NAMALWA (cell line): ENCODE measurements around the gene SEPSECS.
"Not testable (repeated sequence)": the region's sequence is repeated elsewhere in the genome, so short reads cannot be mapped to it uniquely, and the experiment has no call there.

Experiments
- DNase-seq: peaks from one replicate; pipeline ENCODE4 v3.0.0-alpha.2; 2015; ENCODE audit warnings: low spot score

Gene SEPSECS

DNA sequence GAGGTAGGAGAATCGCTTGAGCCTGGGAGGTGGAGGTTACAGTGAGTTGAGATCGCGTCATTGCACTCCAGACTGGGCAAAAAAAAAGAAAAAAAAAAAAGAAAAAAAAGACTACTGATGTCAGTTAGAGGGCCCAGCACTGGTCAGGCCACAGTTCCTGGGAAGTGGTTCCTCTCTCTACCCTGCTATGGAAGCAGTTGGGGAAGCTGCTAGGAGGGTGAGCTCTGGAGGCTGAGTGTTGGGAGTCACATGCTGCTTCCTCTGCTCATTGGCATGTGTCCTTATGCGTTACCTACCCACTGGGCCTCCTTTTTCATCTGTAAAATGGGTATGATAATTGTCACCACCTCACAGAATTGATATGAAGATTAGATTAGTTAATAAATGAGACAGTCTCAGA, 50.7 kb downstream of the SEPSECS start:
- DNase-seq: no peak

- DNase-seq: no peak
These were observed 51.7 kb downstream of the SEPSECS start for GRCh38 chr4:25108556-25108955.

GRCh38 chr4:25107827-25108516, 52.3 kb downstream of the SEPSECS start:
- DNase-seq: no peak

GRCh38 chr4:25106363-25107151, 53.7 kb downstream of the SEPSECS start:
- DNase-seq: no peak

- DNase-seq: no peak
These were observed 55.7 kb downstream of the SEPSECS start for GRCh38 chr4:25104591-25104990.

DNA sequence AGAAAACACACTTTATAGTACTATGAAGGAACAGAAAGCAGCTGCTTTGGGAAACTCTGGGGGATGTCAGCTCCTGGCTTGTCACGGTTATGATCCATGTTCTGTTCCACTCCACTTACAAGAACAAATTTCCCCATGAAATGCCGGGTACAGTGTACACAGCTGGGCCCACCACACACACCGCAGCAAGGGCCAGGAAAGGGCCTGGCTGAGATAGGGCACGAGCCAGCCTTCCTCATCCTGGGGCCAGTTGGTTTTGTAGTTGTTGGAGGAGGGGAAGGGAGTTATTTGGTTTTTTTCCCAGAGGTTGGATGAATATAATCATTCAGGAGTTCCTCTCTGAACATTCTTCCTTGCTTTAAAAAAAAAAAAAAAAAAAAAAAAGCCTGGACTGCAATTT, 56.8 kb downstream of the SEPSECS start:
- DNase-seq: no peak

DNA sequence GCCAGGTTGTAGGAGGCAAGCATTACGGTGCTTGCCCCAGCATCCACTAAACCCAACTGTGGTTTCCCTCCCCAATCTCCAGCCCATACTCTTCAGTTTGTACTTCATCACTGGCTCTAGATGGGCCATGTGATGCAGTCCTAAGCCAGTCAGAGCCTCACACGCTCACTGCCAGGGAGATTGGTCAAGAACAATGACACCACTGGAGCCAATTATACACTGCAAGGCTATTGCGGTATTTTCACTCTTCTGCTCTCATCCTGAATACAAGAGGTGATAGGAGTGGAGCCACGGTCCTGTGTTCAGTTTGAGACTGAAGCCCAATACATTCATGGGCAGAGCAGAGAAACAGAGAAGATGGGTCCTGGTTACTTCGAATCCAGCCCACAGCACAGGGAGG, 58.4 kb downstream of the SEPSECS start:
- no peak for DNase-seq

- no peak for DNase-seq
These were observed 59.5 kb downstream of the SEPSECS start for GRCh38 chr4:25100710-25101109.

- no peak for DNase-seq
These were observed 60.2 kb downstream of the SEPSECS start for GRCh38 chr4:25100021-25100555.

GRCh38 chr4:25098964-25099891, 61.0 kb downstream of the SEPSECS start:
- DNase-seq: no peak

DNA sequence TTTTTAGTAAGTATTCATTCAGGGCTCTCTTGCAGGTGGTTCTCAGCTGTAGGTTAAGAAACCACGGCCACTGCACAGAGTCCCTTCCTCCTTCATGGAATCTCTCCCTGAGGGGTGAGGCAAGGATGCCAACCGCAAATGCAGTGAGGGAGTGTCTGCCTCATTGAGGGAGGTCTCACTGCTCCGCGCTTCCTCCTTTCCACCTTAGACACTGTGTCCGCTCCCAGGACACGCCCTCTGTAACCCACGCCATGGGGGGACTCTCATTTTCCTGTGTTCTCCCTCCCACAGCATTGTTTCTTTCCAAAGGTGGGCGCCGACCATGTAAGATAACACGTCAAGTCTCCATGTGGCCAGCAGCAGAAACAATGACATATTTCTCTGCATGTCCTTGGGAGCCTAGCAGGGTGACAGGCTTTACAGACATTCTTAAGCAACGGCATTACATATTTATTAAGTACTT, 63.2 kb downstream of the SEPSECS start:
- DNase-seq: no peak

GRCh38 chr4:25096251-25096980, 63.8 kb downstream of the SEPSECS start:
- DNase-seq: no peak

GRCh38 chr4:25095837-25096236, 64.4 kb downstream of the SEPSECS start:
- no peak for DNase-seq

DNA sequence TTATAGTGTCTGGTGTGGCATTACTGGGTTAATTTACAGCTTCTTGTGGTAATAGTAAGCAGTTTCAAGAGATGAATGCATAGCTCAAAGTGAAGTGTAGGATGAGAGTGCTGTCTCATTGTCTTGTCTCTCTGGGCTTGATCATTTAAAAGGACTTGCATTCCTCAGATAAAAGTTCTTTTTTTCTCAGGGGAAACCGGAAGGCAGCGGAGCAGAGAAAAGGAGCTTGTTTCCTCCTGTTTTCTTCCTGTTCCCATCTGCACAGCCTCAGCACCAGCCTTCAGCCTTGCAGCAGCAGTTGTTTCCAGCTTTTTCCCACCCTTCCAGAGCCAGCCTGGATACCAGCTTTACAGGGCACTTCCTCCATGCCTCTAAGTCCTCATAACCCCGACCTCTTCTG, 68.1 kb downstream of the SEPSECS start:
- DNase-seq: no peak

GRCh38 chr4:25090516-25090915, 69.7 kb downstream of the SEPSECS start:
- DNase-seq: no peak

DNA sequence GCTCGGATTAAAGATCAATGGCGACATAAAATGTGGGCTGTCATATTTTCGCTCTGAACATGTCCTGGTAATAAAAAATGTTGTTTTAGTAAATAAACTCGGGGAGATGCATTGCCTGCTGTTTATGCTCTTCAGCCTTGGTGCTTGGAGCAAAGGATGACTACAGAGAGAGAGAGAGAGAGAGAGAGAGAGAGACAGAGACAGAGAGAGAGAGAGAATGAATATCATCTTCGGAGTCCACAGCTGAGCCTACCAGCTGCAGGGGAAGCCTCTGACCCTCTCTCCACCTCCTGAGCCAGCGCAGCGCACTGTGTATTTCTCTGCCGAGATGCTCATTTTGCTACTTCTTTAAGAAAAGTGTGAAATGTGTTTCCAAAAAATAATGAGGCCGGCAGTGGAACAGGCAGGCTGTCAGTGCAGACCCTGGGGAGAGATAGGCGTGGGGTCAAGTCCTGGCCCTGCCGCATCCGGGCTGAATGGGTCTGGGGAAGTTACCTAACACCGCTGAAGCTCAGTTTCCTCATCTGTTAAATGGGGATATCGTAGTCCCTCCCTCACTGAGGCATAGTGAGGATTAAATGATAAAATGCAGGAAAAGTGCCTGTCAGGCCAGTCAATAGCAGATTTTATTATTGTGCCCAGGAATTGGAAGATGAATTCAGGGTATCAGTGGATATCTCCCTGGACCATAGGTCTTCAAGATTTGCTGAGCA, 71.0 kb downstream of the SEPSECS start:
- DNase-seq: no peak

- DNase-seq: no peak
These were observed 71.9 kb downstream of the SEPSECS start for GRCh38 chr4:25088093-25088952.

DNA sequence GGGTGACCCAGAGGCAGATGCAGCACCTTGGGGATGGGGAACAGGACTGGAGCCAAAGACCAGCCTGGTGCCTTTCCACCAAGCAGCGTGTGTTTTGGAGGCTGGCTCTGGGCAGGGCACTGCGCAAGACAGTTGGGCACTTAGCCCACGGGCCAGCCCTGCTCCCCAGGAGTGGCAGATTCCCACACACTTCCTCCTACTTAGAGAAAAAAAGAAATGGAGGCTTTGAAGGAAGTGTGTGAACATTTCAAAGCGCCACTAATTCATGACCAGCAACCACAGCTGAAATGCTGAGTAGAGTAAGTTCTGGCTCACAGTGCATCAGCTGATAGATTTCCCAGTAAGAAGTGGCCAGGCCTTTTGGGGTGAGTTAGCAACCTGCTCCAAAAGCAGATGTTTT, 74.6 kb downstream of the SEPSECS start:
- no peak for DNase-seq

DNA sequence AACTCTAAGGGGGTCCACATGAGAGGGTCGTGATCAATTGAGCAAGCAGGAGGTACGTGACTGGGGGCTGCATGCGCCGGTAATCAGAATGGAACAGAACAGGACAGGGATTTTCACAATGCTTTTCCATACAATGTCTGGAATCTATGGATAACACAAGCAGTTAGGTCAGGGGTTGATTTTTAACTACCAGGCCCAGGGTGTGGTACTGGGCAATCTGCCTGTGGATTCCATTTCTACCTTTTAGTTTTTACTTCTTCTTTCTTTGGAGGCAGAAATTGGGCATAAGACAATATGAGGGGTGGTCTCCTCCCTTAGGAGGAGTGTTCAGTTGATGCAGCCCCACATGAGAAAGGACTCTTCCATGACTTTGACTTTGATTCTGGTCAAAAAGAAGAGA, 76.8 kb downstream of the SEPSECS start:
- not testable (repeated sequence) for DNase-seq
